Osteocyte (in vitro differentiated cells): ENCODE measurements around the gene GATAD2B. TPM values are rescaled to one million over a fixed set of nuclear protein-coding genes. Genes with fewer than 3 reads are reported as not detected.

Experiments used
- DNase-seq: peaks from one replicate; pipeline ENCODE4 v3.0.0; 2021; ENCODE audit warnings: mixed read lengths; ENCODE audit not compliant: unreplicated experiment; ENCODE audit errors: extremely low spot score
- H3K27ac Mint-ChIP-seq: one replicate; pipeline ENCODE4 v1.8.0; 2021; ENCODE audit warnings: mild to moderate bottlenecking, mixed read lengths; ENCODE audit not compliant: unreplicated experiment
- H3K27me3 Mint-ChIP-seq: one replicate; pipeline ENCODE4 v1.8.0; 2021; ENCODE audit warnings: mixed read lengths; ENCODE audit not compliant: unreplicated experiment
- H3K36me3 Mint-ChIP-seq: one replicate; pipeline ENCODE4 v1.8.0; 2021; ENCODE audit warnings: mixed read lengths; ENCODE audit not compliant: unreplicated experiment
- H3K4me1 Mint-ChIP-seq: one replicate; pipeline ENCODE4 v1.8.0; 2021; ENCODE audit warnings: mixed read lengths; ENCODE audit not compliant: unreplicated experiment
- H3K4me3 Mint-ChIP-seq: one replicate; pipeline ENCODE4 v1.8.0; 2021; ENCODE audit warnings: mild to moderate bottlenecking, moderate library complexity, mixed read lengths; ENCODE audit not compliant: unreplicated experiment
- H3K9me3 Mint-ChIP-seq: one replicate; pipeline ENCODE4 v1.8.0; 2021; ENCODE audit warnings: mixed read lengths; ENCODE audit not compliant: unreplicated experiment
- total RNA-seq: library from RNA; stranded (reverse); gene quantifications from 2 replicates; pipeline ENCODE4 v1.2.1, GENCODE V29; 2021
- TF ChIP-seq, protein P1 (sequence below): fragments of 200-600 bp; sonication (generic); IDR thresholded peaks from 2 replicates; pipeline ENCODE4 v1.5.0; 2021; ENCODE audit warnings: antibody characterized with exemption, mild to moderate bottlenecking, moderate library complexity

The GATAD2B gene
- total RNA-seq, 1 donor from 2014 or later = 66.7 TPM

DNA sequence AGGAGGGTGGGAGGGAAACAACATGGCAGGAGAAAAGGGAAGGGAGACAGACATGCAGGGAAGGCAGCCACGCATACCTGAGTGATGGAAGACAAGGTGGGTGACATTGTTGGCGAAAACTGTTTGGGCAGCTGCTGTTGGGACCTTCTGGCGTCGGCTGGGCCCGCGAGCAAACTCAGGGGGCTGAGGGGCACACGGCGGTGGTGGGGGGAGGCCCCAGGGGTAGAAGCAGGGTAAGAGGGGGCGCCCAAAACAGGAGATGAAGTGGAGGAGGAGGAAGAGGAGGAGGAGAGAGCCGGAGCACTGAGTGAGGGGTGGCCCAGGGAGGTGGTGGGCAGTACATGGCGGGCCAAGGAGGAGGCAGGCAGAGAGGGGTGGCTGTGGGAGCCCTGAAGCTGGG, 28.4 kb upstream of the GATAD2B start:
- H3K27ac Mint-ChIP-seq = no peak overlapping the region
- TF ChIP-seq, protein P1, sequence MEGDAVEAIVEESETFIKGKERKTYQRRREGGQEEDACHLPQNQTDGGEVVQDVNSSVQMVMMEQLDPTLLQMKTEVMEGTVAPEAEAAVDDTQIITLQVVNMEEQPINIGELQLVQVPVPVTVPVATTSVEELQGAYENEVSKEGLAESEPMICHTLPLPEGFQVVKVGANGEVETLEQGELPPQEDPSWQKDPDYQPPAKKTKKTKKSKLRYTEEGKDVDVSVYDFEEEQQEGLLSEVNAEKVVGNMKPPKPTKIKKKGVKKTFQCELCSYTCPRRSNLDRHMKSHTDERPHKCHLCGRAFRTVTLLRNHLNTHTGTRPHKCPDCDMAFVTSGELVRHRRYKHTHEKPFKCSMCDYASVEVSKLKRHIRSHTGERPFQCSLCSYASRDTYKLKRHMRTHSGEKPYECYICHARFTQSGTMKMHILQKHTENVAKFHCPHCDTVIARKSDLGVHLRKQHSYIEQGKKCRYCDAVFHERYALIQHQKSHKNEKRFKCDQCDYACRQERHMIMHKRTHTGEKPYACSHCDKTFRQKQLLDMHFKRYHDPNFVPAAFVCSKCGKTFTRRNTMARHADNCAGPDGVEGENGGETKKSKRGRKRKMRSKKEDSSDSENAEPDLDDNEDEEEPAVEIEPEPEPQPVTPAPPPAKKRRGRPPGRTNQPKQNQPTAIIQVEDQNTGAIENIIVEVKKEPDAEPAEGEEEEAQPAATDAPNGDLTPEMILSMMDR = no peak
- H3K4me3 Mint-ChIP-seq = no peak overlapping the region
- peaks cover 30% of the 10 kb centered on the region for H3K36me3 Mint-ChIP-seq
- peaks cover 7% of the 10 kb centered on the region for H3K4me1 Mint-ChIP-seq
- H3K27me3 Mint-ChIP-seq = no peaks in the 10 kb centered on the region
- H3K9me3 Mint-ChIP-seq = no peaks in the 10 kb centered on the region
- DNase-seq = no peak

DNA sequence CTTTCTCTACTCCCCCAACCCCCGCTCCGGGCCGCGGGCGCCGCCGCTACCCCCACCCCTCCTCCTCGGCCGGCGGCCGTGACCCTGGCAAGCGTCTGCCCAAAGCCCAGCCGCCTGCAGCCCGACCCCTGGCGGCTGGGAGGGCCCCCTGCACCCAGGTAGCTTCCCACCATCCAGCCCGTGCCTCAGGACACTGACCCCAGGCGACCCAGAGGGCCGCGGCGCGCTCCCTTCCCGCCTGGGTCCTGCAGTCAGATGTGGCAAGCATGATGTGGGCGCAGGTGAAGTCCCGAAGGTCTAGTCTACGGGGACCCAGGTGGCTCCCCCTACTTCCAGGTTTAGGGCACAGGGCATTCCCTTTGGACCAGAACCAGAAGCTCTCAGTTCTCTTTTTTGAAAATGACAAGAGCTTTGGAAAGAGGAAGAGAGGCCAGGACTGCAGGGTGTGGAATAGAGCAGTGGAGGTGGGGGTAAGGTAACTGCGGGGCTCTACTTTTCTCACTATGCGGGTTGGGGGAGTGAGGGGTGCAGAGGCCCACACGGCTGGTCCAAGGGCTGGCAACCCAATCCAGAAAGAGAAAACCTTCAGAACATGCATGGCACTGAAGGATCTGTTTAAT, 24.0 kb upstream of the GATAD2B start, which contains the start of gene DENND4B:
Gene DENND4B, minus strand, starts transcription at position 97 of the 620 bp plus-strand sequence. CDS start 2,344 bp downstream, outside the sequence.
- H3K36me3 Mint-ChIP-seq = peaks cover 19% of the 10 kb centered on the region
- H3K9me3 Mint-ChIP-seq = no peaks in the 10 kb centered on the region
- H3K27me3 Mint-ChIP-seq = no peaks in the 10 kb centered on the region
- H3K4me3 Mint-ChIP-seq = peak within 1 kb of the TSS; percentile 77
- peak; percentile 93 for DNase-seq
- TF ChIP-seq, protein P1 = peak; percentile 91
- H3K27ac Mint-ChIP-seq = peak within 1 kb of the TSS; percentile 63
- H3K4me1 Mint-ChIP-seq = peaks cover 18% of the 10 kb centered on the region

DNA sequence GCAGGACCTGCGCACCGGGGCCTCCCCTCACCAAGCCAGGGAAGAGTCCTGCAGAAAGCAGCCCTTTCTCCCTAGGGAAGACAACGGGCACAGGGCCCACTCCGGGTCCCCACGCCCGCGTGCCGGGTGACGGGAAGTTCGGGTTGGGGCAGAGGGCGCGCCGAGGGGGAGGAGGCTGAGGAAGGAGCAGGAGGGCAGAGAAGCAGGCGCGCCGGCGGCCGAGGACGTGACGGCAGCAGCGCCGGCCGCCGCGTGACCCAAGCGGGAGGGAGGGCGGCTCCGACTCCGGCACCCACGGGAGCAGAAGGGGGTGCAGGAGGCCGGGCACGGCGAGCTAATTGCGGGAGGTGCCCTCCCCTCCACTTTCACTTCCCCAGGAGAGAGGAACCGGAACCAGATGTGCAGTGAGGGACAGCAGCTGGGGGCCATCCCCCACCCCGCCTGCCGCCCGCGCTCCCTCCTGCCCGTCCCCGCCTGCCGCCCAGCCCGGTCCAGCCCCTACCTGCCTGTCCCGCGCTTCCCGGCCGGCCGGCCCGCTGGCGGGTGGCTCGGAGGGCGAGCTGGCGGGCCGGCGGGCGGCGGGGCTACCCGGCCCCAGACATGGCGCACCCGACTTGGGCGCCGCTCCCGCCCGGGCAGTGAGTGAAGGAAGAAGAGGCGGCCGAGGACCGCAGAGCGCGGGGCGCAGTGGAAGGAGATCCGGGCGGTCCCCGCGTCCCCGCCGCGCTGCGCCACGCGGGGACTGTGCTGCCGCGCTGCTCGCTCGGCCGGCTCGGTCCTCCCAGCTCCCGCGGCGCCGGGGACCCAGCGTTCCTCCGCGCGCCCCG, 23.2 kb upstream of the GATAD2B start:
- H3K4me1 Mint-ChIP-seq = peaks cover 18% of the 10 kb centered on the region
- no peaks in the 10 kb centered on the region for H3K9me3 Mint-ChIP-seq
- H3K27me3 Mint-ChIP-seq = no peaks in the 10 kb centered on the region
- DNase-seq = no peak
- TF ChIP-seq, protein P1 = no peak
- H3K27ac Mint-ChIP-seq = peak overlapping the region; percentile 63
- peak overlapping the region; percentile 77 for H3K4me3 Mint-ChIP-seq
- H3K36me3 Mint-ChIP-seq = peaks cover 13% of the 10 kb centered on the region

DNA sequence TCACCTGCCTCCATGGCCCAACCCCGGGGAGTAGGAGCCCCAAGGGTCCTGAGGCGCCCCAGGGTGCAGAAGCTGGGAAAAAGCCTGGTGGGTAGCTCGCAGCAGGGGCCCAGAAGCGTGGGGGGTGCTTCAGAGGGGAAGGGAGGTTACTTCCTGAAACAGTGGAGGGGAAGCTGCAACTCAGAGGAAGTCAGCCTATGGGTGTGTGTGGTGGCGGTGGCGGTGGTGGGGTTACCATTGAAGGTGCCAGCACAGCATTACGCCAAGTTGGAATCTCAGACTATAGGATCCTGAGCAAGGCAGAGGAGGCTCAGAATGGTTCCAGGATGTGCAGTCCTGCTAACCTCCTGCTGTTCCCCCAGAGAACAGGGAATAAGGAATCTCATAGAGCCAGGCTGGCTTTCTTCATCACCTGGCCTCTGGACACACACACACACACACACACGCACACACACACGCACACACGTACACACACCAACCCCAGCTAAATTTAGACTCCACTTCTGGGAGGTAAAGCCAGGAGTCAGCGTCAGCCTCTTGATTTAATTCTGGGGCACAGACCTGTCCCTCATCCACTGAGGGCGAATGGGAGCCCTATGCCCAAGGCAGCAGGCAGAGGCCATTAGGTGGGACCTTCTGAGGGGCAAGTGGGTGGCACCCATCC, 22.5 kb upstream of the GATAD2B start:
- Mint-ChIP-seq H3K27ac (peak overlapping the region; percentile 63), H3K36me3 (peaks cover 9% of the 10 kb centered on the region), H3K27me3 (no peaks in the 10 kb centered on the region), H3K9me3 (no peaks in the 10 kb centered on the region), H3K4me1 (peaks cover 18% of the 10 kb centered on the region), H3K4me3 (peak overlapping the region; percentile 77)
- DNase-seq = no peak
- TF ChIP-seq, protein P1 = no peak

DNA sequence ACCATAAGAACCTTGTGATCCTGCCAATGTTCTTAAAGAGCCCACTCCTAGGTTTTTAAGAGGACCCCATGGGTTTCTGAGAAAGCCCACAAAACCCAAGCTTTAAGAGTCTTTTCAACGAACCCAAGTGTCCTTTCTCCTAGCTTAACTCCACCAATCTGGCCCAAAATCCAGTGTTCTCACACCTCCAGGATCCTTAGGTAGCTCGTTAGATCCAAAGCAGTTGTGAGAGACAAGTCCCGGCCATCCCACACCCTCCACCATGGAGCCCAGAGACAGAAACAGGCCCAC, 22.0 kb upstream of the GATAD2B start:
- Mint-ChIP-seq H3K4me1 (peaks cover 18% of the 10 kb centered on the region), H3K36me3 (peaks cover 13% of the 10 kb centered on the region), H3K27me3 (no peaks in the 10 kb centered on the region), H3K27ac (no peak overlapping the region), H3K9me3 (no peaks in the 10 kb centered on the region), H3K4me3 (peak overlapping the region; percentile 77)
- TF ChIP-seq, protein P1 = no peak
- DNase-seq = no peak
